Measurements from ENCODE around the gene CORO2A.
A peak's percentile ranks its signal among the peaks of the same experiment; 100 is the strongest.
"Not testable (repeated sequence)": the region's sequence is repeated elsewhere in the genome, so short reads cannot be mapped to it uniquely, and the experiment has no call there.

The CORO2A gene

DNA sequence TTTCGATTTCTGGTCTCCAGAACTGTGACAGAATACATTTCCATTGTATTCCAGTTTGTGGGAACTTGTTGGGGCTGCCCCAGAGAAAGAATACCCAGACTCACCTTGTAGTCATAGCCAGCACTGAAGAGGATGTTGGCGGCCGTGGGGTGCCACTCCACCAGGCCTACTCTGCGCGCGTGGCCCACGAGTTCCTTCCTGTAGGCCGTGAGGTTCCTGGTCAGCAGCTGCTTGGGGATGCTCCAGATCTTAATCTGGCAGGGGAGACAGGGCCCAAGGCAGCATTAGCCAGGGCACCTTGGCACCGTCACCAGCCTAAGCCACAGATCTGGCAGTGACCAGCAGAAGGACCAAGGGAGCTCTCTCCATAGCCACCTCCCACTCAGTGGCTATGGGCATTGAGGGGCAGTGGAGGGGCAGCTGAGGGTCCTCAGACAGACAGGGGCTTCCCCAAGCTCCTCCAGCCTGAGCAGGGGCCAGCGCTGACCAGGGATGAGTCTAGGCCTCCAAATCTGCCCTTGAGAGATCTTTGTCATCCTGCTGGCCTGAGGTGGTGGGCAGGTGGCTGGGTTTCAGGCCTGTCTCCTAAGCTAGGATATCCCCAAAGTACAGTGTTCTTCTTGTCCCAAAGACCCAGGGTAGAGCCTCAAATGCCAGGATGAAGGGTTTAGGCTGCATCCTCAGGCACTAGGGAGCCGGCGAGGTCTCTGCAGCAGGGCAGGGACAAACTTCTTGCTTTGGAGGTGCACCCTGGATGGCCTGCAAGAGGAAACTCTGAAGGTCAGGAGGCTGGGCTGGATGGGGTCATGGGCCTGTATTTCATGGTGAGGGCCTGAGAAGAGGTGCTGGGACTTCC, 57.5 kb downstream of the CORO2A start:
- DNase-seq: no peak

DNA sequence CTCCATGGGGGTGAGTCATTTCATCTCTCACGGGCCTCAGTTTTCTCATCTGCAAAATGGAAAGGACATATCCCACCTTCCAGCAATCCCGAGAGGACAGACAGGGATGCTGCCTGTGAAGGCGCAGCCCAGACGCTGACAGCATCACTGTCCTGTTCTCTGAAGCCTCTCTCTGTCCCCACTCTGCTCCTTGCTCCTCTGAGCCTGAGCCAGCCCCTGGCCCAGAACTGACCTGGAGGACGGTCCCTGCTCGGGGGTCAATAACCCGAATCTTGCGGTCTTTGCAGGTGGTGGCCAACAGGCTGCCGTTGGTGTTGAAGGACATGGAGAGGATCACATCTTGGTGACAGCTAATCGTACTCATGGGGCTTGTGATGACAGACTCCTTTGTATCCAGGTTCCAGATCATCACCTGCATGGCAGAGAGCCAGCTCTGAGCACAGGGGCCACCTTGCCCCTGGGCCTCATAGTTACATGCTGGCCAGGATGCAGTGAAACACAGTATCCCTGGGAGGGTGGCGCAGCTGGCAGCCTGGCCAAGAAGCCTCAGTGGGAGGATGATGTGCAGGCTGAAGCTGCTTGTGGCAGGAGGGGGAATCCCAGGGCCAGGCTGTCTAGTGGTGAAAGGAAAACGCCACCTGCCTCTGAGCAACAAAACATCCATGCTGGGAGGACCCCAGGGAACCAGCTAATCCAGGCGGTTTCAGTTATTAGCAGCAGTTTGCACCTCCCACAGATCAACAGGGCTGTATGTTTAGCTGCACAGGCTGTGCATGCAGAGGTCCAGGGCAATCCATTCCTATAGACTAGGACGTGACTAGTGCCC, 59.4 kb downstream of the CORO2A start:
- DNase-seq: no peak

DNA sequence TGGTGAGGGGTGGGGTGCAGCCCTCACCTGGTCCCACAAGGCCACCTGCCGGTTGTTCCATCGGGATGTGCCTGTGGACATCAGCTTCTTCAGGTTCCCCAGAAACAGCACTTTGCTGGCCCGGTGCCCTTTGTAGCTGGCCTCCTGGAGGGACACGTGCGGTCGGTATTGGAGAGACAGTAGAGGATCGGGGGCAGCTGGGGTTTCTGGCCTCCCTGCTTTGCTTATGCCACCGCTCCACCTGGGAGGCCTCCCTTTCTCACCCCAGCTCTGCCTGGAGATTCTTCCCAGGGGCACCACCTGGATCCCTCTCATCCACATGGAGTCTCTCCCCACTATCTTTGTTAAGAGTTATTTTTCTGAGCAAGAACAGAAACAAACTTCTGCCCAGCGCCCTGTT, 60.3 kb downstream of the CORO2A start:
- no peak for DNase-seq

DNA sequence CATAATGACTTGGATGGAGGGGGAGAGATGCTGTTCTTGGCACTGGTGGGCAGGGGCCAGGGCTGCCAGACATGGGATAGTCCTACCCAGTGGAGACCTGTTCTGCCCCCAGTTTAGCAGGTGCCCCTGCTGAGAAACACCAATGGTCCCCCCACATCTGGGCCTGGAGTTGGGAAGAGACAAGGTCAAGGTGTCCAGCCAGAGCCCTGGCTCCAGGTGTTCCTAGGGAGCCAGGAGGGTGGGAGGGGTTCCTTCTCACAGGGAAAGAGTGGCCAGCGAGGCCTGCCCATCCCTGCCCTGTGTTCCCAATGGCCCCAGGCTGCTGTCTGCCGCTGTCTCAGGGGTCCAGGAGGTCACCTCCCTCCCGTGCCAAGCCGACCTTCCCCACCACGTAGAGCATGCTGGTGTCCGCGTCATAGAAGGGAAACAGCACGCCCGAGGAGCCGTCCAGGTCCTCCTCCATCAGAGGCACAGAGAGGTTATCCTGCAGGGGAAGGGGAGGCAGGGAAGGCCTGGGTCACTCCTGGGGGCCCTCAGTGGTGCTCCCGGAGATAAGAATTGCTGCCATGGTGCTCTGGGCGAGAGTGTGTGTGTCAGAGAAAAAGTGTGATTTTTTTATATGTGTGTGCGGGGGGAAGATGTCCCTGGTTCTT, 61.7 kb downstream of the CORO2A start:
- no peak for DNase-seq

DNA sequence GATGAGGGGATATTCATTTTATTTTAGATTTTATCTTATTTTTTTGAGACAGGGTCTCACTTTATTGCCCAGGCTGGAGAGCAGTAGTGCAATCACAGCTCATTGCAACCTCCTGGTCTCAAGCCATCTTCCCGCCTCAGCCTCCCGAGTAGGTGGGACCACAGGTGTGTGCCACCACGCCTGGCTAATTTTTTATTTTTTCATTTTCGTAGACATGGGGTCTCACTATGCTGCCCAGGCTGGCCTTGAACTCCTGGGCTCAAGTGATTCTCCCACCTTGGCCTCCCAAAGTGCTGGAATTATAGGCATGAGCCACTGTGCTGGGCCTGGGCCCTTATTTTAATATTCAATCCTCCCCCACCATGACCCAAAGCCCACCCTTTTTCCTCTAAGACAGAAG, 62.4 kb downstream of the CORO2A start:
- DNase-seq: not testable (repeated sequence)

DNA sequence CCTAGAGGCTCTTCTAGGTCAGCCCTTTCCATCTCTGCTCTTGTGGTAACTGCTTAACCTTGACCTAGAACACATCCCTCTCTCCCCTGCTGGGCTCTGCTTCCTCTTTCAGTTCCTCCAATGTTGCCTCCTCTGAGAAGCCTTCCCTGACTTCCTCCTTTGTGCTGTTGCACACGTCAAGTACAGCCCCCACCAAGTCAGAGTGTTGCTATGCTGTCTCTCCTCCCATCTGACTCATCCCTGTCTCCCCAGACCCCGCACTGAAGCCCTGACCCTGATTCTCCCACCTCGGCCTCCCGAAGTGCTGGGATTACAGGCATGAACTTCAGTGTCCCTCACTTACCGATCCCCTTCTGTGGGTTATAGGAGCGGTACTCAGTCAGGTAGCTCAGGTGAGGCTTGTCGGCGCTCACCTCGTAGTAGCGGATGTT, 63.0 kb downstream of the CORO2A start:
- DNase-seq: no peak

DNA sequence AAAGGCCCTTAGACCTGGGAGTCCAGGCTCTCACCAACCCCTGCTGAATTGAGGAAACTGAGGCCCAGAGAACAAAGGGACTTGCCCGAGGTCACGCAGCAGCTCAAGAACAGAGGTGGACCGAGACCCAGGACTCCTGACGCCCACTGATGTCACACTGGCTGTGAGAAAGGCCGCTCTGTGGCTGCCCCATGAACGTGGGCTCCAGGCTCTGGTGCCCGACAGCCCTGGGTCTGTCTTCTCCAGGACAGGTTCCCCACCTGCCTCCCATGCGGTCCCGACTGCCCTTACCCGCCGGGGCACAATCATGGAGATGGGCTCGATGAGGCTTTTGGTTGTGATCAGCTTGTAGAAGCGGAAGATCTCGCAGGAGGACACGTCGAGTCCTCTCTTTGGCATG, 64.1 kb downstream of the CORO2A start:
- no peak for DNase-seq

DNA sequence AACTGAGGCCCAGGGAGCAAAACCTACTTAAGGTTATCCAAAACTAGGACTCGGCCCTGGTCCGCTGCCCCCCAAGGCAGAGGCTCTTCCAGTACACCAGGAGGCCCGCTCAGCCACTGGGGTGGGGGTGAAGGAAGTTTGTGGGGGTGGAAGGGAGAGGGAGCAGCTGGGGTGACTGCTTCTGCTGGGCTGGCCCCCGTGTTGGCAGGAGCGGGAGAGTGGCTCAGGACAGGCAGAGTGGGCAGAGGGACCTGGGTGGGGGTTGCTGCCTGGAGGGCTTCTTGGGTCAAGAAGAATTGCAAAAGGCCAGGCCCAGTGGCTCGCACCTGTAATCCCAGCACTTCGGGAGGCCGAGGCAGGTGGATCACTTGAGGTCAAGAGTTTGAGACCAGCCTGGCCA, 65.2 kb downstream of the CORO2A start:
- DNase-seq: no peak

DNA sequence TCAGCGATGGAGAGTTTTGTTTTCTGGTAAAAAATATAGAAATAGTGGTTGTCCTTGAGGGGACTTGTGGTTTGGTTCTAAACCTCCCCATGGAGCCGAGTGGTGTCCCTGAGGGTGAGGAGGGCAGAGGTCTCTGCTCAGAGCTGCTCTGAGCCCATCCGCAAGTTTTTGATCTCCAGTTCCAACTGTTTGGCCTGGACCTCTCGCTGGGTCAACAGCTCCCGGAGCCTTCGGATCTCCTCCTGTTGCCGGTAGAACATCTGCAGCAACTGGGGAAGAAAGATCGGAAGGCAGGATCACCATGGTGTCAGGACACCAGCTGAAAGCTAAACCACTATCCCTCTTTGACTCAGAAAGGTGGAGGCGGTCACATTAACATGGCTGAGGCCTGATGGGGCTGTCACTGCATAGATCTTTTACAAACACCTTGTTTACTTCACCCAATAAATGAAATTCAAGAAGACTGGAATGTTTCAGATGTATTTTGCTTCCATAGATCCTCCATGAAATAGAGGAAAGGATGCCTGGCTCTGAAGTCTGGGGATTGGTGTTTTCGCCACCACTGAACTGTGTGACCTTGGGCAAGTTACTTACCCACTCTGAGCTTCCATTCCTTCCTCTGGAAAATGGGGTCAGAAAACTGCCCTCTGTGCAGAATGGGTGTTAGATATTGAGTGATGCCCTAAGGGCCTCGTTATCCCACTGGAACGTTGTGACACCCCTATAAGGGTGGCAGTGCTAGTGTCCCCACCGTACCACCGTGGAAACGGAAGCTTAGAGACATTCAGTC, 67.6 kb downstream of the CORO2A start:
- DNase-seq: no peak

DNA sequence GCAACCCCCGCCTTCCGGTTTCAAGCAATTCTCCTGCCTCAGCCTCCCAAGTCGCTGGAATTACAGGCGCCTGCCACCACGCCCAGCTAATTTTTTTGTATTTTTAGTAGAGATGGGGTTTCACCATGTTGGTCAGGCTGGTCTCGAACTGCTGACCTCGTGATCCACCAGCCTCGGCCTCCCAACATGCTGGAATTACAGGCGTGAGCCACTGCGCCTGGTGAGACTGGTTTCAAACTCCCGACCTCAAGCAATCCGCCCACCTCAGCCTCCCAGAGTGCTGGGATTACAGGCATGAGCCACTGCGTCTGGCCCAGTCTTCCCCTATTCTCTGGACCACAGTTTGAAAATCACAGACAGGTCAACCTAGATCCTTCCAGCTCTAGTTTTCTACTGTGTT, 68.3 kb downstream of the CORO2A start:
- DNase-seq: not testable (repeated sequence)

DNA sequence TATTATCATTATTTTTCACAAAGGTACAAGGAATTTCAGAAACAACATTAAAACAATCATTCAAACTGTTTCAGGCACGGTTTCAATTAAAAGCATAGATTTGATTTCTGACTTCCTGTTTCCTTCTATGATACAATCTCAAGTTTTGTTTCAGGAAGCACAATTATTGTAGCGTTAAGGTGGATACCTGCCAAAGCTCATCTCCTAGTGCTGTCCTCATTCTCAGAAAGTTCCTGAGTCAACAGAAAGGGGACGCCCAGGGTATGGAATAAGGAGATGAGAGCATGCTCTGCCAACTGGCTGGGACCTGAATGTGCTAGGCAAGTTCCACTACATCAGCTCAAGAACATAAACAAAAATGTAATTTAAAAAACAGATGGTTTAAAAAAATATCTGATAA, 71.4 kb downstream of the CORO2A start:
- DNase-seq: no peak

DNA sequence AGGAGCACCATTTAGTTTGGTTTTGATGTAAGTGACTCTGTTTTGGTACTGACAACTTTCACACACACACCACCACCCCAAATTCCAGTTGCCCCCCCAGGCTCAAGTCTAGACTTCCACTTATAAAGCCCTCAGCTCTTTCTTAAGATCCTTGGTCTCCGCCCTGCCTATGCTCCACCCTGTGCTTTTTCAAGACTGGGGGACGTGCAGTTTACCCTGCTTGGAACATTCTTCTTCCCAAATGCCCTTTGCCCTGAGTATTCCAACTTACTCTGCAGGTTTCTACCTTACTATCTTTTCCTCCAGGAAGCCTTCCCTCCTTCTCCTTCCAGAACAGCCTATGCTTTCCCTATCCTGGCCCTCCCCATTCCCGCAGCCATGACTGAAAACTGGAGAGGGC, 72.0 kb downstream of the CORO2A start:
- DNase-seq: no peak

DNA sequence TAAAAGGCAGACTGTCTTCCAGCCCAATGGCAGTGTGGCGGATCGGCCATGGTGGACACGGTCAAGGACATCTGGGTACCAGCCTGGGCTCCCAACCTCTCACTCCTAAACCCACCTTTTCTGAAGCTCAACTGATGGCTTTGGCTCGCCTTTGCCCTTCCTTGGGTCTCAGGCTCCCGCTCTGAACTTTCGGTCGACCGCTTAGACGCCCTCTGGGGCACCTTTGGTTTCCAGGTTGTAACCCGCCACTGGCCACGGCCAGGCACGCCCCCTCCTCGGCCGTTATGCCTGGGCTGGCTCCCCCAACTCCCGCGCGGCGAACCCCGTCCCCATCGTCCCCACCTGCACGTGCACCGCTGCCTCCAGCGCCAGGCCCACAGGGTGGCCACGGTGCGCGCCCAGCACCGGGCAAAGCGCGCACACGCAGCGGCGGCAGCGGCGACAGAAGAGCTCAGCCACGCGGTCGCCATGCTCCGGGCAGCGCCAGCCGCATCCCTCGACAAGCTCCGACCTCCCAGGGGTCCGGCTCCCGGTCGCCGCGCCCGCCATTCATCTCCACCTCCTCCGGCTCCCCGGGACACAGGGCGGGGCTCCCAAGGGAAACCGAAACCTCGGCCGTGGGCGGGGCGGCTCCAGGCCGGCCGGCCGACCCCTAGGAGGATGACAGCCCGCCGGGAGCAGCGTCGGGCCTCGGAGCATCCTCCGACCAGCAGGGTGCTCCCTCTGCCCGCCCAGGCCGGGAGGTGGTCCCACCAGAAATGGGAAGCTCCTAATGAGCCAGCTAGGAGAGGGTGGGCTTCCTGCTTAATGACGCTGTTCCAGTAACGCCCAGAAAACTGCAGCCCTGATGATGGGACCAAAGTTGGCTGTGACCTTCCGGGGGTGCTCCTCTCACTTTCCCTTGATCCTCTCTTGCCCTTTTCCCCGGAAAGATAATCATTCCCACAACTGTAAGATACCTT, 73.5 kb downstream of the CORO2A start, which contains the start of gene TRIM14:
Gene TRIM14, minus strand, starts transcription at position 583 of the 962 bp plus-strand sequence. Its CDS starts 34 bp downstream, at position 549.
- DNase-seq: peak; percentile 56

DNA sequence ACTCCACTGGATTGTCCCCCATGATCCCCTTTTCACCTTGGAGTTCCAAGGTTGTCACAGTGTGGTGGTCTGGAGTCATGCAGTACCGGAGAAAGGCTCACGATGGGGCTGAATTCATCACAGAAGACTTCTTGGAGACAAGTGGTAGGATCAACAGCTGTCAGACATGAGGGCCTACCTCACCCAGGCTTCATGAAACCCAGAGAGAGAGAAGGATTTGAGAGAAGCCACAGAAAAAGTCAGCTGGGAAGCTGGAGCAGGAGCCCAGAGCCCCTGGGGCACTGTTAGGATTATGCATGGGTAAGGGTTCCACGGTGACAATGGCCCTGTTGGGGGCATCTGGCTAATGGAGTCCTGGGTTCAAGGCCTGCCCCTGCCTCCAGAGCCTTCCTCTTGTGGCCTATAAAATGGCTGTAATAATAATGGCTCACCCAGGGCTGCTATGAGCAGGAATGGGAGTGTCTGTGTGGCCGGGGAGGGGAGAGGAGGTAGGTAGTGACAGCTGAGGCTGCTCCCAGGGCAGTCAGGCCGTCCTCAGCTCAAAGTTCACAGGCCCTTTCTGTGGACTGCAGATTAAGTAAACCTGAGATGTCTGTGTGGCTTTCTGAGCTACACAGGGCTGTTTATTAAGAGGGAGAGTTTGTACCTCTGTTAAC, 74.3 kb downstream of the CORO2A start:
- DNase-seq: peak; percentile 55

DNA sequence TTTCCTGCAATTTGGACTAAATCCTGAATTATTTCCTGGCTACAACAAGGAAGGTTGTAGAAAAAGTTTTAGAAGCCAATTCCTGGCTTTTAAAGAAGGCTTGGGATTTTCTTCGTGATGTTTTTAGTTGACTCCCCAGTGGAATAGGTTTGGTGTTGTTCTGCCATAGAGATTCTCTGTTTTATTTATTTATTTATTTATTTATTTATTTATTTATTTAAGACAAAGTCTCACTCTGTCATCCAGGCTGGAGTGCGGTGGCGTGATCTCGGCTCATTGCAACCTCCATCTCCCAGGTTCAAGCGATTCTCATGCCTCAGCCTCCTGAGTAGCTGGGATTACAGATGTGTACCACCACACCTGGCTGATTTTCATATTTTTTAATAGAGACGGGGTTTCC, 75.3 kb downstream of the CORO2A start:
- not testable (repeated sequence) for DNase-seq

DNA sequence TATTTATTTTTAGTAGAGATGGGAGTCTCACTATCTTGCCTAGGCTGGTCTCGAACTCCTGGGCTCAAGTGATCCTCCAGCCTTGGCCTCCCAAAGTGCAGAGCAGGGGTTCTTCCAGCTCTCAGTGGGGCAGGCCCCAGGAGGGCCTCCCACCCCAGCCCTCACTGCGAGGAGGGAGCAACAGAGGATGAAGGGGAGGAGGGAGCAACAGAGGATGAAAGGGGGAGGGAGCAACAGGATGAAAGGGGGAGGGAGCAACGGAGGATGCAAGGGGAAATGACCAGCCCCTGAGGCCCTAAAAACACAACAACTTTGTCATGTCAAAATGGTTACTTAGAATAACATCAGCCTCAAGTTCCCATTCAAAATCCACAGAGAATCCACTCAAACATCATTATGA, 83.4 kb downstream of the CORO2A start:
- DNase-seq: no peak

DNA sequence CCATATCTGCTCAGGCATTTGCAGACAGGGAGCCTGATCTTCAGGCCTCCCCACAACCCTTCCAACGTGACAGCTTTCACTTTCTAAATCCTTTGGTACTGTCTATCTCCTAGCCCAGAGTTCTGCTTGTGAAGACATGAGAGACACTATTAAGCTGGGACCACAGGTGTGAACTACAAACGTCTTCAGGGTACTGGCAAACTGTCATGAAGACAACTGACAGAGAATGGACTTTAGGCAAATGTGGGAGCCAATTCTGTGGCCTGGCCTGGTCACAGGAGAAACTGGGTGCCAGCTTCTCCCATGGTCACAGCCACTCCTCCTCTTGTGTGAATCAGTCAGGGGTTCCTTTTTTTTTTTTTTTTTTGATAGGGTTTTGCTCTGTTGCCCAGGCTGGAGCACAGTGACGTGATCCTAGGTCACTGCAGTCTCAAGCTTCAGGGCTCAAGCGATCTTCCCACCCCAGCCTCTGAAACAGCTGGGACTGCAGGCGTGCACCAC, 83.9 kb downstream of the CORO2A start:
- peak; percentile 24 for DNase-seq

DNA sequence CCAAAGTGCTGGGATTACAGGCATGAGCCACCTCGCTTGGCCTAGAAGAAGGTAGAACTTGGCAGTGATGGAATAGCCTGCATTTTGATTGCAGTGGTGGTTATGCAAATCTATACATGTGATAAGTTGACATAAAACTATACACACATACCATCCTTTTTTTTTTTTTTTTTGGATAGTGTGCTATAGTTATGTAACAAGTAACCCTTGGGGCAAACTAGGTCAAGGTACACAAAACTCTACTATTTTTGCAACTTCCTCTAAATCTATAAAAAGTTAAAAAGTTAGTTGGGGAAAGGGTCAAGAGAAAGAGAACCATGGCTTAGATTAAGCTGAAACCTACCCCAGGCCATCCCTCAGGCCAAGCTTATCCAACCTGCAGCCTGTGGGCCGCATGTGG, 84.5 kb downstream of the CORO2A start:
- DNase-seq: no peak

DNA sequence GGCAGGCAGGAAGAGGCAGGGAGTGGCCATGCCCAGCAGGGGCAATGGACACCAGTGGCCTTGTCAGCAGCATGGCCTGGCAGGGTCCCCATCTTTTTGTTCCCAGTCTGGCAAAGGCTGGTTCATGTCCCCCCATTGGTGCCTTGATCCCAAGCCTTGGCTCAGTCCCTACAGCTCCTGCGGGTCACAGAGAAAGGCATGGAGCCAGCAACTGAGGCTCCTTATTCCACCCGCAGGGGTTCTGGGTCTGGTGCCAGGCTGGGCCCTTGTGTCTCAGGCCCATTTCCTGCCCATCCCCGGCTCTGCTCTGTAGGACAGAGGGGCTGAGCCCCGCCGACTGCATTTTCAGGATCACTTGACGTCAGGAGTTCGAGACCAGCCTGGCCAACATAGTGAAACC, 87.4 kb downstream of the CORO2A start:
- no peak for DNase-seq

DNA sequence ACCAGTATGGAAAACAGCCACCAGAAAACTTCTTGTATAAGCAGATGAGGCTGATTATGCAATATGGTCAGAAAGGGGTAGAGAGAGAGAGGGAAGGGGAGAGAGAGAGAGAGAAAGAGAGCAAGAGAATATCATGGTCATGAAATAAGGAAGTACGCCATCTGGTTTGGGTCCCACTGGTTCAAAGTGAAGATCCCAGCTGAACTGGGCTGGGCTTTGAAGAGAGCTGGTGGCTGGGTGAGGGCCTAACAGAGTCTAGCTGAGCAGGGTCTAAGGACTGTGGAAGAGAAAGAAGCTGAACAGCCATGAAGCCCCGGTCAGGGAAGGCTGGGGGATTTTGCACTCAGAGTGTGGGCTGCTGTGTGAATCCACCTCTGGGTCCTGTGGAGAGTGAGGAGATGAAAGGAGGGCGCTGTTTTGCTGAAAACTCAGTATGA, 88.0 kb downstream of the CORO2A start:
- DNase-seq: no peak

DNA sequence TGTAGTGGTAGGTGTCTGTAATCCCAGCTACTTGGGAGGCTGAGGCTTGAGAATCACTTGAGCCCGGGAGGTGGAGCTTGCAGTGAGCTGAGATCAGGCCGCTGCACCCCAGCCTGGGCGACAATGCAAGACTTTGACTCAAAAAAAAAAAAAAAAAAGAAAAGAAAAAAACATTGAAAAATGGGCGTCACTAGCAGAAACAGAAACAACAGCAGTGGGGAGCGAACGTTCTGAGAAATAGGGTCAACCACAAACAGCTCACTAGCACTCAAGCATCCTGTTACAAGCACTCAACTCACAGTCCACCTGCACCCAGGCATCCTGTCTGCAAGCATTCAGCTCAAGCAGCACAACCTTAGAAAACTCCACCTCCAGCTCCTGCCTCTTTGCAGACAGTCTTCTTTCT, 90.6 kb downstream of the CORO2A start:
- peak; percentile 78 for DNase-seq

All from stimulated activated CD4-positive, alpha-beta T cell treated with anti-CD3 and anti-CD28 coated beads, Interleukin-4, amount 100 ng/mL, for 24 hours (primary cell).